Caki2 (cell line): ENCODE data around the gene ZNF488. TPM values are rescaled to one million over a fixed set of nuclear protein-coding genes. Genes with fewer than 3 reads are reported as not detected.

Source experiments
- DNase-seq: peaks from one replicate; pipeline ENCODE4 v3.0.0-alpha.2; 2015; ENCODE audit warnings: low read depth
- in situ Hi-C: cut with HindIII; loops from 2 replicates; pipeline ENCODE4 v1.10.0; 2016; ENCODE audit warnings: low sequenced_read_pairs, low pct_unique_long_range_greater_than_20kb, mixed read lengths
- total RNA-seq: library from RNA; depleted of rRNA; stranded (reverse); fragments of >200 nt; shearing (Covaris generic); gene quantifications from 2 replicates; pipeline ENCODE4 v1.2.3, GENCODE V29; 2014; ENCODE audit warnings: low replicate concordance

Gene ZNF488
- total RNA-seq, 1 experiment from 2014 or later, result 0.41 TPM

DNA sequence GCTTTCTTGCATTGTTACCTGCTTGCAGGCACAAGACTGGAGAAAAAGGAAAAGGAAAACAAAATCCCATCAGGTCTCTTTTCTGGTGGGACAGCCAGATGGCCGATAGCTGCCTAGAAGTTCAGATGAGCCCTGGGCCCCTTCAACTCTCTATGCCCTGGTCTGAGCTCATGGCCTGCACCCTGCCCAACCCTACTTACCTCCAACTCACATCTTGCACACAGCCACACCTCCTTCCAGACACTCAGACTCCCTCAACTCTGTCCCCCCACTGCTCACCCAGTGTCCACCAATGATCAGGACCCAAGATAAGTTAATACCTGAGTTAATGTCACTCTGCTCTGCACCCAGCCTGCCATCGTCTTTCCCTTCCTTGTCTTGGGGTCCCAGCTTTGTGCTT, 25.0 kb downstream of the ZNF488 start:
- no peak for DNase-seq
- in situ Hi-C loops, result no loop called here

DNA sequence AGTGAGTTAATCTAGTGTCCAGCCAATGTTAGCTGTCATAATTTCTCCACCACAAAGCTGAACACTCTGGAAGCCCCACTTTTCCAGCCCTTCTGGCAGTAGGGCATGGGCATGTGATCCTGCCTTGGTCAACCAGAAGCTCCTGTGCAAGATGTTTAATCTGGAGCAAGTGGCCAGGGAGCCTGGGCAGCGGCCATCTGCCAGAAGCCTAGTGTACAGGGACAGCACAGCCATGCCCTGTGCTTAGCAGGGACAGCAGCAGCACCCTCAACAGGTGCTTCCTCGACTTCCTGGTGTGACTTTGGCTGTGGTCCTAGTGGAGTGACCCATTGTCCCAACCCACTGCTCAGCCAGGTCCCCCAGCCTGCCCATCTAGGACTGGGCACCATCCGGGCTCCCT, 25.6 kb downstream of the ZNF488 start:
- in situ Hi-C loops, result no loop called here
- DNase-seq, result no peak

DNA sequence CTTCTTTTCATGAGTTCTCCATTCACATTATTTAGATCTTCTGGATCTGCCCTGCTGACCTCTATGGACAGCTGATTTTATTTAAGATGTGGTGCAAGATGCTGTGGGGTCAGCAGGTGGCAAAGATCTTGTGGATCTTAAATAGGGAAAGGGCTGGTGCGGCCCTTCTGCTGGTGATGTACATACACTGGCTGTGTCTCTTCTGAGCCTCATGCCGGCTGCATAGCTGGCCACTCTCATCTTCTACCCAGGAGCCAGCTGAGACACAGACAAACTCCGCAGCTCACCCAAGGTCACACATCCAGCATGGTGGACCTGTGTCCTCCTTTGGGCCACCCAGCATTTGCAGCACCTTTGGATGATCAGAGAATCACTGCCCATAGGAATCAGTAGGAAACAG, 26.2 kb downstream of the ZNF488 start:
- DNase-seq, result no peak
- in situ Hi-C loops, result no loop called here

DNA sequence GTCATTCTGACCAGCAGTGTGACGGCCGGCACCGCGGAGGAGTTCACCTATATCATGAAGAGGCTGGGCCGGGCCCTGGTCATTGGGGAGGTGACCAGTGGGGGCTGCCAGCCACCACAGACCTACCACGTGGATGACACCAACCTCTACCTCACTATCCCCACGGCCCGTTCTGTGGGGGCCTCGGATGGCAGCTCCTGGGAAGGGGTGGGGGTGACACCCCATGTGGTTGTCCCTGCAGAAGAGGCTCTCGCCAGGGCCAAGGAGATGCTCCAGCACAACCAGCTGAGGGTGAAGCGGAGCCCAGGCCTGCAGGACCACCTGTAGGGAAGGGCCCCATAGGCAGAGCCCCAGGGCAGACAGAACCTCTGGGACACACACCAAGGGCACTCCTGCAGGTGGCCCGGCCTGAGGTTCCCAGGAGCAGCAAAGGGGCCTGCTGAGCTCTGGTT, 26.9 kb downstream of the ZNF488 start:
- in situ Hi-C loops, result no loop called here
- no peak for DNase-seq

DNA sequence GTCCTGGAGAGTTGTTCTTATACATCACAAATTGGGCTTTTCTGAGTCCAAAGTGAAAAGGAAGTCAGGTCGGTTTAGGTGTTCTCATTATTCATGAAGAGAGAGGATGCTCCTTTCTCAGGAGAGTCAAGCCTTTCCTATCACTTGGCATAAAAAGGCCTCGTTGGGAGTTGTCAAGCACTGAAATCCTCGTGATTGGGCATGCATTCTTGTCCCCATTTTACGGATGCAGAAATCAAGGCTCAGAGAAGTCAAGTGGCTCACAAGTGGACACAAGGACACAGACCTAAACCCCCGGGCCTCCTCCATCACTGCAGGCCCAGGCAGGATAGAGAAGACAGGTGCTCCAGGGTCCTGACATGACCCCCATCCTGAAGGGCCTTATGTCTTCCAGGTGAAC, 27.4 kb downstream of the ZNF488 start:
- in situ Hi-C loops, result no loop called here
- no peak for DNase-seq

DNA sequence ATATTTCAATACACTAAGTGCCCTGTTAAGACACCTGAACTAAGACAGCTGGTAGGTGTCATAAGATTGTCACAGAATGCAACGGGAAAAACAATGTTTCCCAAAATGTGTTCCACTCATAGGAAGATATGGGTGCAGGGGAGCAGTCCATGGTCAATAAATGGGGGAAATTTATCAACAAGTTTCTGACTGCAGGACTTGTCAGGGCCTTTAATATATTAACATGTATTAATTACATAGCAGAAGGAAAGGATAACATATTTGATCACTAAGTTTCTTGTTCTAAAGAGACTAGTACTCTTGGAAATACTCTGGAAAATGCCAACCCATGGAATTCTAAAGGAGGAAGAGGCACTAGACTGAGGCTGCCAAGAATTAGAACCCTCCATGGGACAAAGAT, 29.2 kb downstream of the ZNF488 start:
- in situ Hi-C loops, result no loop called here

DNA sequence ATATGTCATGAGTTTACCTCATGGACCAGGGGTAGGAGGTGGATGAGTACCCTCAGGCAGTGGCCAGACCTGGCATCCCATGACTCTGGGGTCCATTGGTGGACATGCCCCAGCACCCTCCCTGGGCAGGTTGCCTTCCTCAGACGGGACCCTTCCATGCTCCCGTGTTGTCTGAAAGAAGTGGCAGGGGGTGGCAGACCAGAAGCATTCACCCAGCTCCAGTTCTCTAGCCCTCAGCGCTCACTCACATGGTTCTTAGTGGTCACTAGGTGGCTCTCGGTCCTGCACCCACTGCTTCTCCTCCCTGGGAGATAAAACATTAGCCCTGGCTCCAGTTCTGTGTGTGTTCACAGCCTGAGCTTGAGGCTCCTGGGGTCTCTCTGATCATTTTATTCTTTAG, 29.9 kb downstream of the ZNF488 start:
- DNase-seq, result no peak
- in situ Hi-C loops, result no loop called here

More for the DNA sequence above, 29.2 kb downstream of the ZNF488 start:
- no peak for DNase-seq

DNA sequence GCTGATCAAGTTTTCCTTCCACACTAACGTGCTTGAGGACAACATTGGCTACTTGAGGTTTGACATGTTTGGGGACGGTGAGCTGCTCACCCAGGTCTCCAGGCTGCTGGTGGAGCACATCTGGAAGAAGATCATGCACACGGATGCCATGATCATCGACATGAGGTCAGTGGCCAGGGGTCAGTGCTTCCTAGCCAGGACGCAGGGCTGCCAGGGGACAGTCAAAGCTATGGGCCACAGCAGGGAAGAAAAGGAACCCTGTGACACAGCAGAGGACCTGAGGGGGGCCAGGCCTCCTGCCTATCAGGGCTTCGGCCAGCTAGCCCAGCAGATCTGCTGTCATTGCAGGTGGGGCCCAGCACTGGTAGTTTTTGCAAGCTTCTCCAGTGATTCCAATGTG, 30.7 kb downstream of the ZNF488 start:
- in situ Hi-C loops, result no loop called here
- DNase-seq, result no peak

DNA sequence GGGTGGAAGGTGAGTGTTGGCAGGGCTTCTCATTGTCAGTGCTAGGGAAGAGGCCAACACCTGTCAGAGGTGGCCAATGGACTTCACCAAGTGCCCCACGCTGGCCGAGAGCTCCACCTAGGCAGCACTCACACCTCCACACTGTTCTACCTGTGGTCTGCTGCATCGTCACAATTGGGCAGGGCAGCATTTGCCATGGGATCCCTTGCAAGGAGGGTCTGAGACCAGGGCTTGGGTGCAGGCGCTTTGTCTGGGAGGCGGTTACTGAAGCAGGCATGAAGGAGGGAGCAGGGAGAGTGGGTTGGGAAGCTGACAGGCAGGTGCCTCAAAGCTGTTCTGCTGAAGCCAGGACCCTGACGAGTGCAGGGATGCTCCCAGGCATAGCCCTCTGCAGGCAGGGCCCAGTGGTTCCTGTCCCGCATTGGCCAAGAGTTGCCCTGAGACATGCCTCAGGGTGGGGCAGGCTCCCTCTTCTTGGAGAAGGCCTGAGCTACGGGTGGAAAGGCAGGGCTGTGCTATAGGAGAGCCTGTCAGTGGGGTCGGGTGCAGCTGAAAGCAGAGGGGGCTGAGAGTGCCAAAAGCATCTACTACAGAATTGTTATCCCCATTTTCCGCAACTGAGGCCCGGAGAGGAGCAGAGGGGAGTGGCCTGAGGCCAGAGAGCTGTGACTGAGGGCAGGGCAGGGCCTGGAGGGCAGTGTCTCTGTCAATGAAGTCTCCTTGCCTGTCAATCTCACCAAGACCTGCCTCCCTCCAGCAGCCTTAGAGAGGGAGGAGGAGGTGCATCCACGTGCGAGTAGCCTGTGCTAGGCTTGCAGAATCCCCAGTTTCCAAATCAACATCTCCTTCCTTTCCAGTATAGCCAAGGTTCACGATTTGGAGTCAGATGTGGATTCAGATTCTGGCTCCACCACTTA, 31.9 kb downstream of the ZNF488 start:
- in situ Hi-C loops, result no loop called here

DNA sequence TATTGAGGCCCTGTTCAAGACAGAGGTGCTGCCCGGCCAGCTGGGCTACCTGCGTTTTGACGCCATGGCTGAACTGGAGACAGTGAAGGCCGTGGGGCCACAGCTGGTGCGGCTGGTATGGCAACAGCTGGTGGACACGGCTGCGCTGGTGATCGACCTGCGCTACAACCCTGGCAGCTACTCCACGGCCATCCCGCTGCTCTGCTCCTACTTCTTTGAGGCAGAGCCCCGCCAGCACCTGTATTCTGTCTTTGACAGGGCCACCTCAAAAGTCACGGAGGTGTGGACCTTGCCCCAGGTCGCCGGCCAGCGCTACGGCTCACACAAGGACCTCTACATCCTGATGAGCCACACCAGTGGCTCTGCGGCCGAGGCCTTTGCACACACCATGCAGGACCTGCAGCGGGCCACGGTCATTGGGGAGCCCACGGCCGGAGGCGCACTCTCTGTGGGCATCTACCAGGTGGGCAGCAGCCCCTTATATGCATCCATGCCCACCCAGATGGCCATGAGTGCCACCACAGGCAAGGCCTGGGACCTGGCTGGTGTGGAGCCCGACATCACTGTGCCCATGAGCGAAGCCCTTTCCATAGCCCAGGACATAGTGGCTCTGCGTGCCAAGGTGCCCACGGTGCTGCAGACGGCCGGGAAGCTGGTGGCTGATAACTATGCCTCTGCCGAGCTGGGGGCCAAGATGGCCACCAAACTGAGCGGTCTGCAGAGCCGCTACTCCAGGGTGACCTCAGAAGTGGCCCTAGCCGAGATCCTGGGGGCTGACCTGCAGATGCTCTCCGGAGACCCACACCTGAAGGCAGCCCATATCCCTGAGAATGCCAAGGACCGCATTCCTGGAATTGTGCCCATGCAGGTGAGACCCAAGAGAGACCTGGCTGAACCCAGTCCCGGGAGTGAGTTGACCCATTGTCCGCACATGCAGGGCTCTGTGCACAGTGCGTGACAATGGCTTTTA, 33.1 kb downstream of the ZNF488 start:
- in situ Hi-C loops, result no loop called here
- no peak for DNase-seq

More for the DNA sequence above, 31.9 kb downstream of the ZNF488 start:
- DNase-seq, result no peak

DNA sequence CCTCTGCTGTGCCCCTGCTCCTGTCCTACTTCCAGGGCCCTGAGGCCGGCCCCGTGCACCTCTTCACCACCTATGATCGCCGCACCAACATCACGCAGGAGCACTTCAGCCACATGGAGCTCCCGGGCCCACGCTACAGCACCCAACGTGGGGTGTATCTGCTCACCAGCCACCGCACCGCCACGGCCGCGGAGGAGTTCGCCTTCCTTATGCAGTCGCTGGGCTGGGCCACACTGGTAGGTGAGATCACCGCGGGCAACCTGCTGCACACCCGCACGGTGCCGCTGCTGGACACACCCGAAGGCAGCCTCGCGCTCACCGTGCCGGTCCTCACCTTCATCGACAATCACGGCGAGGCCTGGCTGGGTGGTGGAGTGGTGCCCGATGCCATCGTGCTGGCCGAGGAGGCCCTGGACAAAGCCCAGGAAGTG, 34.1 kb downstream of the ZNF488 start:
- DNase-seq, result no peak
- in situ Hi-C loops, result no loop called here

DNA sequence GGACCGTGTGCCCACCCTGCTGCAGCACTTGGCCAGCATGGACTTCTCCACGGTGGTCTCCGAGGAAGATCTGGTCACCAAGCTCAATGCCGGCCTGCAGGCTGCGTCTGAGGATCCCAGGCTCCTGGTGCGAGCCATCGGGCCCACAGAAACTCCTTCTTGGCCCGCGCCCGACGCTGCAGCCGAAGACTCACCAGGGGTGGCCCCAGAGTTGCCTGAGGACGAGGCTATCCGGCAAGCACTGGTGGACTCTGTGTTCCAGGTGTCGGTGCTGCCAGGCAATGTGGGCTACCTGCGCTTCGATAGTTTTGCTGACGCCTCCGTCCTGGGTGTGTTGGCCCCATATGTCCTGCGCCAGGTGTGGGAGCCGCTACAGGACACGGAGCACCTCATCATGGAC, 34.6 kb downstream of the ZNF488 start:
- DNase-seq, result no peak
- in situ Hi-C loops, result no loop called here

DNA sequence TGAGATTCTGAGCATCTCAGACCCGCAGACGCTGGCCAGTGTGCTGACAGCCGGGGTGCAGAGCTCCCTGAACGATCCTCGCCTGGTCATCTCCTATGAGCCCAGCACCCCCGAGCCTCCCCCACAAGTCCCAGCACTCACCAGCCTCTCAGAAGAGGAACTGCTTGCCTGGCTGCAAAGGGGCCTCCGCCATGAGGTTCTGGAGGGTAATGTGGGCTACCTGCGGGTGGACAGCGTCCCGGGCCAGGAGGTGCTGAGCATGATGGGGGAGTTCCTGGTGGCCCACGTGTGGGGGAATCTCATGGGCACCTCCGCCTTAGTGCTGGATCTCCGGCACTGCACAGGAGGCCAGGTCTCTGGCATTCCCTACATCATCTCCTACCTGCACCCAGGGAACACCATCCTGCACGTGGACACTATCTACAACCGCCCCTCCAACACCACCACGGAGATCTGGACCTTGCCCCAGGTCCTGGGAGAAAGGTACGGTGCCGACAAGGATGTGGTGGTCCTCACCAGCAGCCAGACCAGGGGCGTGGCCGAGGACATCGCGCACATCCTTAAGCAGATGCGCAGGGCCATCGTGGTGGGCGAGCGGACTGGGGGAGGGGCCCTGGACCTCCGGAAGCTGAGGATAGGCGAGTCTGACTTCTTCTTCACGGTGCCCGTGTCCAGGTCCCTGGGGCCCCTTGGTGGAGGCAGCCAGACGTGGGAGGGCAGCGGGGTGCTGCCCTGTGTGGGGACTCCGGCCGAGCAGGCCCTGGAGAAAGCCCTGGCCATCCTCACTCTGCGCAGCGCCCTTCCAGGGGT, 35.2 kb downstream of the ZNF488 start:
- in situ Hi-C loops, result no loop called here
- DNase-seq, result no peak

DNA sequence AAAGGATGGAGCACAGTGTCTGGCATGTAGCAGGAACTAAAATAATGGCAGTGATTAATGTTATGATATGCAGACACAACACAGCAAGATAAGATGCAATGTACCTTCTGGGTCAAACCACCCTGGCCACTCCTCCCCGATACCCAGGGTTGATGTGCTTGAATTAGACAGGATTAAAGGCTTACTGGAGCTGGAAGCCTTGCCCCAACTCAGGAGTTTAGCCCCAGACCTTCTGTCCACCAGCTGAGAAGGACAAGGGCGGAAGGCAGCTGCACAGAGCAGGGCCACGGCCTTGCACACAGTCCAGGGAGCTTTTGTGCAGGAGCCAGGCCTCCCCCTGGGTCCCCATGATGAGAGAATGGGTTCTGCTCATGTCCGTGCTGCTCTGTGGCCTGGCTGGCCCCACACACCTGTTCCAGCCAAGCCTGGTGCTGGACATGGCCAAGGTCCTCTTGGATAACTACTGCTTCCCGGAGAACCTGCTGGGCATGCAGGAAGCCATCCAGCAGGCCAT, 35.9 kb downstream of the ZNF488 start, which contains the start of gene RBP3:
RBP3 (plus strand) TSS at position 226 of the 514 bp plus-strand sequence; CDS start at position 348, 122 bp downstream.
- in situ Hi-C loops, result no loop called here
- no peak for DNase-seq

DNA sequence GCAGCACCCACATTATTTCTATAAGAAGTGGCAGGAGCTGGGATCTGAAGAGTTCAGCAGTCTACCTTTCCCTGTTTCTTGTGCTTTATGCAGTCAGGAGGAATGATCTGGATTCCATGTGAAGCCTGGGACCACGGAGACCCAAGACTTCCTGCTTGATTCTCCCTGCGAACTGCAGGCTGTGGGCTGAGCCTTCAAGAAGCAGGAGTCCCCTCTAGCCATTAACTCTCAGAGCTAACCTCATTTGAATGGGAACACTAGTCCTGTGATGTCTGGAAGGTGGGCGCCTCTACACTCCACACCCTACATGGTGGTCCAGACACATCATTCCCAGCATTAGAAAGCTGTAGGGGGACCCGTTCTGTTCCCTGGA, 36.8 kb downstream of the ZNF488 start:
- DNase-seq, result no peak
- in situ Hi-C loops, result no loop called here

DNA sequence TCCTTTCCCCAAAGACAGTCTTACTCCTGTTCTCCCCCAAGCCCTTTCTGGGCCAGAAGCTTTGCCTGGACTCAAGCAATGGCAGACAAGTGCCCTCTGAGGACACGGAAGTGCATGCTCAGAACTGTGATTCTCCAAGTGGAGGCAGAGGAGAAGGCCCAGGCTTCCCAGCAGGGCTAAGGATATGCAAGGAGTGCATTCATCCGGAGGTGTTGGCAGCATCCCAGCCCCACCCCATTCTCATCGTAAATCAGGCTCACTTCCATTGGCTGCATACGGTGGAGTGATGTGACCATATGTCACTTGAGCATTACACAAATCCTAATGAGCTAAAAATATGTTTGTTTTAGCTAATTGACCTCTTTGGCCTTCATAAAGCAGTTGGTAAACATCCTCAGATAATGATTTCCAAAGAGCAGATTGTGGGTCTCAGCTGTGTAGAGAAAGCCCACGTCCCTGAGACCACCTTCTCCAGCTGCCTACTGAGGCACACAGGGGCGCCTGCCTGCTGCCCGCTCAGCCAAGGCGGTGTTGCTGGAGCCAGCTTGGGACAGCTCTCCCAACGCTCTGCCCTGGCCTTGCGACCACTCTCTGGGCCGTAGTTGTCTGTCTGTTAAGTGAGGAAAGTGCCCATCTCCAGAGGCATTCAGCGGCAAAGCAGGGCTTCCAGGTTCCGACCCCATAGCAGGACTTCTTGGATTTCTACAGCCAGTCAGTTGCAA, 37.4 kb downstream of the ZNF488 start:
- in situ Hi-C loops, result no loop called here
- DNase-seq, result no peak
